Activated CD4-positive, CD25-positive, alpha-beta regulatory T cell treated with anti-CD3 and anti-CD28 coated beads, Interleukin-2, amount 50 U/mL, for 16 hours (primary cell): ENCODE results near the gene PTPRM.

Experiments used
- DNase-seq: peaks from one replicate; pipeline ENCODE4 v3.0.0-alpha.2; 2020; ENCODE audit warnings: low read depth, low spot score

The PTPRM gene

GRCh38 chr18:8389391-8390340, 822.5 kb downstream of the PTPRM start:
- no peak for DNase-seq

- DNase-seq = no peak
Measured at GRCh38 chr18:8391068-8391467, 824.0 kb downstream of the PTPRM start.

DNA sequence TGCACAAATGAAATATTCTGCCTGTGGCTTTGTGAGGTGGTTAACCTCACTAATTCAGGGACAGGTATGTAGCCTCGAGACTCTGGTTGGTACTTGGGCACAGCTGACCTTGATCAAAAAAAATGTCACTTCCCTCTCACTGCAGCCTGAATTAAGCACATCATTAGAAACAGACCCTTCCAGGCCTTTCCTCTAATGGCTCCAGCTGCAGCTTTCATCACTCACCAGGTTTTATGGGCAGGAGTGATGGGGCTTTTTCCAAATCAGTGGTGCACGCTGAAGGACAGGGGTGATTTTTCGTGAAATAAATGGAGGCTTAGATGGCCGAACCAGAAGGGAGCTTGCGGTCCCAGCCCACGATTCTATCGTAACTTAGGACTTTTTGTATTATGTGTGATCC, 829.1 kb downstream of the PTPRM start:
- DNase-seq = no peak

DNA sequence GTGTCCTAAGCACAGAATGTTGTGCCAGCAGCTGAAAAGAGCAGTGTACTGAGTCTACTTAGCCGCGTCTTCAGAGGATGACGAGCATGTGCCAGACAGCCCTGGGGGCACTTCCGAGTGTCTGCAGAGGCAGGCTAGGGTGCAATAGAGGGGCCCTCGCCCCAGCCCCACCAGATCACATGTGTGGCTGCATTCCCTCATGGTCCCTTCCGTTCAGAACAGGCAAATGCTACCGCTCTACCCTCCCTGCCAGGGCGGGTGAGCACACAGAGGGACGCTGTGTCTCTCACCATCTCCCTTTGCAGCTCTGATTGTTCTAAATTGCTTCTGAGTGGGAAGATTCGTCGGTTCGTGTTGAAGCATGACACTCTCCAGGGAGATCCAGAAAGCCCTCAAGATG, 829.9 kb downstream of the PTPRM start:
- DNase-seq = no peak

DNA sequence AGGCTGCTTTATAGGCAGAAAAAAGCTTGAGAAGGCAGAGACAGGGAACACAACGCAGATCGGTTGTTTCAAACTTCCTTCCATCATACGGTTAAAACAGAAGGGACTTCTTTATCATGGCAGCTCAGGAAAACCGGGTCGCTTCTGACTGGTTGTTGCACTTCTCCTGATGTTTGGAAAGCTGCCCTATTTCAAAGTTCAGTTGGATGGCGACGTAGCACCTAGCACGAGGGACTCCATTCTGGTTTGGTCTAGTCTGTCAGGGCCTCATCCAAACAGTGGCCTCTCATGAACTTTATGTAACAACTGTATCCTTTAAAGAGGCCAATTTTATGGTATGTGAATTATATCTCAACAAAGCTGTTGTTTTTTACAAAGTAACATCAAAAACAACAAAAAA, 832.0 kb downstream of the PTPRM start:
- no peak for DNase-seq

DNA sequence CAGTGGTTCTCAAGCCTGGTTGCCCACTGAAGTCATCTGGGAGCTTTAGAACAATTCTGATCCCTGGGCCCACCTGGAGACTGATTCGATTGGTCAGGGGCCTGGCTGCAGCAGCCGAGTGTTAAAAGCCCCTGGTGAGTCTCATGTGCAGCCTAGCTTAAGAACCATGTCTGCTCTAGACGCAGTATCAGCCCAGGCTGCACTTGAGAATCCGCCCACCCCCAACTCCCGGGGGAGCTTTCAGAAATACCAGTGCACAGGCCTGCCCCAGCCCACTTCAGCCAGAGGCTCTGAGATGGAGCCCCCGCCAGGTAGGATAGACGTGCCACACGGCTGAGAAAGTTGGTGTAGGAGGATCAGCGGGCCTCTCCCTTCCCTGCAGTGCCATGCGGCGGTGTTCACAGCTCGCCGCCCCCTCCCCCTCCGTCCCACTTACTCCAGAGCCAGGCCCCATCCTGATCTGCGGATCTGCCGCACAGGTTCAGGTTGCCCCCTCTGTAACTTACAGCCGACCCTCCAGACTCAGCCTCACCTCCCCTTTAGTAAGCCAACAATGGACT, 833.2 kb downstream of the PTPRM start:
- no peak for DNase-seq

DNA sequence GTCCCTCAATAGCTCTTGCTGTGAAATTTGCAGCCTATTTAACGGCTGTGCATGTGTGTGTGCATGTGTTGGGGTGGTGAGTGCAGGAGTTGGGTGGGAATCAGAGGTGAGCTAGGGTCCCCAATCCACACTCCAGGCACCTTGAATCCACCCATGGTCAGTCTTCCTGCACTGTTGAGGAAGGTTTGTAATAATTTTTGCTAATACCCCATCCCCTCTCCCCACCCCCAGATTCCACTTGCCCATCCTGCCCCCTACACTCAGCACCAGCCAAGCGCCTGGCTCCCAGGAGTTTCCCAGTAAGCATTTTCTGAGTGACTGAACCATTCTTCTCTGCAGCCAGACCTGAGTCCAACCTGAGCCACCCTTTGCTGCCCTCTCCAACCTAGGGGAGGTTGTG, 833.7 kb downstream of the PTPRM start:
- no peak for DNase-seq

GRCh38 chr18:8401606-8402005, 834.5 kb downstream of the PTPRM start:
- DNase-seq = no peak

GRCh38 chr18:8402237-8402636, 835.1 kb downstream of the PTPRM start:
- DNase-seq = no peak

DNA sequence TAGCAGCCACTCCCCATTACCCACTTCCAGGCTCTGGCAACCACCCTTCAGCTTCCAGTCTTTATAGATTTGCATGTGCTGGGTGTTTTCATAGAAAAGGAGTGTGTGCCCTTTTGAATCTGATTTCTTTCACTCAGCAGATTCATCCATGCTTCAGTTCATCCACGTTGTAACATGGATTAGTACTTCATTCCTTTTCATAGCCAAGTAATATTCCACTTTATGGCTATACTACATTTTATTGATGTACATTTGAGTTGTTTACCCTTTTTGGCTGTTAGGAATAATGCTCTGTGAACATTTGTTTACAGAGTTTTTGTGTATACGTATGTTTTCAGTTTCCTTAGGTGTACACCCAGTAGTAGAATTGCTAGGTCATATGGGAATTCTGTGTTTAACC, 836.6 kb downstream of the PTPRM start:
- no peak for DNase-seq

GRCh38 chr18:8406186-8406867, 839.2 kb downstream of the PTPRM start:
- DNase-seq = no peak

DNA sequence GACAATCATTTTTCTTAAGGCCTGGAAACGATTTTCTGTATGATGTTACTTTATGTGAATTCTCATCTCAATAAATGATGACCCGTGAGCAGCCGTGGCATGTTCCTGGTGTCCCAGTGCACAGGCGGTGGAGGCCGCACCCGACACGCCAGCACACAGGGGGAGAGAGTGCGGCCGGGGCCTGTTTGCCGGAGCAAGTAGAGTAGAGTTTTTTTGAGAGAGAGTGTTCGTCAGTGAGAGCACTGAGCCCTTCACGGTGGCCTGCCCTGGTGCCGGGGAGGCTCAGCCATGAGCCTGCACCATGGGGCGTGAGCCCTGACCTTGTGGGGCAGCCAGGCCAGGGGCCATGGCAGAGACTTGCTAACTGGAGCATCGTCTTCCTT, 839.7 kb downstream of the PTPRM start:
- no peak for DNase-seq

GRCh38 chr18:8409151-8409550, 842.0 kb downstream of the PTPRM start:
- DNase-seq = no peak

DNA sequence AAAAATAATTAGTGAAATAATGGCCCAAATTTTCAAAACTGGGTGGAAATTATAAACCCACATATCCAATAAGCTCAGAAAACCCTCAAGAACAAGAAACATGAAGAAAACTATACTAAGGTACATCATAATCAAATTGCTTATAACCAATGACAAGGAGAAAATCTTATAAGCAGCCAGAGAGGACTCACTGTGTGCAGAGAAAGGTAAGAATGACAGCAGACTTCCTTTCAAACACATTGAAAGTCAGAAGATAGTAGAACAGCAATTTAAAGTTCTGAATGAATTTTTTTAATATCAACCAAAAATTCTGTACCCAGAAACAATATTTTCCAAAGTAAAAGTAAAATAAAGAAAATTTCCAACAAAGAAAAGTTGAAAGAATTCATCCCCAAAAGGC, 844.4 kb downstream of the PTPRM start:
- no peak for DNase-seq

DNA sequence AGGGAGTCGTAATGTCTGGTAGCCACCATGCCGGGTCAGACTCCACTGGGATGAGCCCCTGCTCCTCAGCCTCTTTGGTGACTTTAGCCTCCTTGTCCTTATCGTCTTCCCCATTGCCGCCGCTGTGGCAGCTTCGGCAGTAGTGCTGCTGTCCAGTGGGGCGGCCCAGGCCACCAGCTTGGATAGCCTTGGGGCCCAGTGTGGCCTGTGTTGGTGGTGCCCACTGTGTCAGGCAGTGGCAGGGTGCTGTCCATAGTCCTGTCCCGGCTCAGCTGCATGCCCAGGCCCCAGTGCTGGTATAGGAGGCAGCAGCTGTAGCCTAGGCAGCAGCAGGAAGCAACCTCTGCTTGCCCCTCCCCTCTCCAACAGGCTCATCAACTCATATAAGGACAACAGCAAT, 845.0 kb downstream of the PTPRM start:
- no peak for DNase-seq

DNA sequence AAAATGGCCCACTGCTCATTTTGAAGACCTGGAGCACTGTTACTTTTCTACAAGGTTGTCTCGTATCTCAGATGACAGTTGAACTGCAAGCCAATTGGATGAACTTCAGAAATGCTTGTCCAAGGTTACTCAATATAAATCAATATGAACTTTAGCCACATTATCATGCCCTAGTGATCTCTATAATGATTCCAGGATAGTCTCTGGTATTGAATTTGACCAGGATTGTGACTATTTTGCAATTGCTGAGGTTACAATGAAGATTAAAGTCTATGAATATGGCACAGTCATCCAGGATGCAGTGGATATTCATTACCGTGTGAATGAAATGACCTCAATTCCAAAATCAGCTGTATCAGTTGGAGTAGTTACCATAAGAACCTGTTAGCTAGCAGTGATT, 846.1 kb downstream of the PTPRM start:
- DNase-seq = no peak

- no peak for DNase-seq
Measured at GRCh38 chr18:8413751-8414150, 846.6 kb downstream of the PTPRM start.

GRCh38 chr18:8416212-8417019, 849.3 kb downstream of the PTPRM start:
- DNase-seq = no peak

GRCh38 chr18:8422391-8422790, 855.3 kb downstream of the PTPRM start:
- no peak for DNase-seq

DNA sequence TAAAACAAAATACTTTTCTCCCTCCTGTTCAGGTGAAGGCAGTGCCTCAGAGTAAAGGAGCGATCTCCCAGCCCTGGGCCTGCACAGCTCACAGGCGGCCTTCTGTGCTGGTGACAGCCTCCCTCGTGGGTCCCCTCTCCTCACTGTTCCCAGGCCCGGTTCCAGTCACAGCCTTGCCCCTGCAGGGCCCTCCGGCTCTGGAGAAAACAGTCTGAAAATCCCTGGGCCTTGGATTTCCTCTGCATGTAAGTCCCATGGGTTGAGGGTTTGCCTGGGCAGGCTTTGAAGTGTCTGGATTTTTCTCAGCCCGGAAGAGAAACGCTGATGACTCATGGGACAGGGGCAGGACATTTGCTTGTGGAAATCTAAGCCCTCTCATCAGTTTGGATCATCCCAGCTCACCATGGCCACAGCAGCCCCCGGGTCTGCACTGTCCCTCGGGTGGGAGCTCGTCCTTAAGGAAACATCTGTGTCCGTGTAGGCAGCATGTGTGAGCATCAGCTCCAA, 856.0 kb downstream of the PTPRM start:
- DNase-seq = no peak

DNA sequence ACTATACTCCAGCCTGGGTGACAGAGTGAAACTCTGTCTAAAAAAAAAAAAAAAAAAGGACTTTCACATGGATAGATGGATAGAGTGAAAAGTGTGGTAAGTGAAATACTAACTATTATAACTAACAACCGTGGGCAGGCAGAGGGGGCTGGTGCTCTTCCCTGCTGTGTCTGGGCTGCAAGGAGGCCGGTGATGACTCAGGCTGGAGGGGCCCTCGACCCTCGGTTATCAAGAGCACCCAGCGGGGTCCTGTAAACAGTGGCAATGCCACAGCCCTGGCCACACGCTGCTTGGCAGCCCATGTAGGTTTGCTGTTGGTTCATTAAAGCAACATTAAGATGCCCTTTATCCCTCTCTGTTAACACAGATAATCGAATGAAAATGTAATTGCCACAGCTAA, 857.4 kb downstream of the PTPRM start:
- no peak for DNase-seq
